Activated CD4-positive, alpha-beta T cell treated with anti-CD3 and anti-CD28 coated beads for 36 hours (primary cell): Measurements from ENCODE around the gene TWSG1. TPM values are rescaled to one million over a fixed set of nuclear protein-coding genes. Genes with fewer than 3 reads are reported as not detected.
"Not testable (repeated sequence)": the region's sequence is repeated elsewhere in the genome, so short reads cannot be mapped to it uniquely, and the experiment has no call there.

Experiments
- ATAC-seq: fragments of 200-7000 bp; cut with Tn5 transposase; one replicate; pipeline ENCODE4 v1.10.0; 2021; ENCODE audit warnings: mild to moderate bottlenecking, moderate library complexity
- CTCF ChIA-PET: fragments of 350-600 bp; sonication (Branson Sonifier 250); formaldehyde crosslinking; loops from one replicate; lab custom pipeline; 2021; ENCODE audit warnings: antibody characterized with exemption; lab: Charles Lee
- POLR2A ChIA-PET: fragments of 350-600 bp; sonication (Branson Sonifier 250); formaldehyde crosslinking; loops from one replicate; lab custom pipeline; 2021; ENCODE audit warnings: antibody characterized with exemption, inconsistent platforms; lab: Charles Lee
- DNase-seq: peaks from one replicate; pipeline ENCODE4 v3.0.0-alpha.2; 2020
- H3K27ac Mint-ChIP-seq: one replicate; pipeline ENCODE4 v1.8.0; 2021; ENCODE audit warnings: mixed read lengths
- H3K27me3 Mint-ChIP-seq: one replicate; pipeline ENCODE4 v1.8.0; 2021; ENCODE audit warnings: mixed read lengths
- H3K36me3 Mint-ChIP-seq: one replicate; pipeline ENCODE4 v1.8.0; 2021; ENCODE audit warnings: low read depth, mixed read lengths
- H3K4me1 Mint-ChIP-seq: one replicate; pipeline ENCODE4 v1.8.0; 2021; ENCODE audit warnings: mixed read lengths
- H3K4me3 Mint-ChIP-seq: one replicate; pipeline ENCODE4 v1.8.0; 2021; ENCODE audit warnings: mild to moderate bottlenecking, moderate library complexity, mixed read lengths
- H3K9me3 Mint-ChIP-seq: one replicate; pipeline ENCODE4 v1.8.0; 2021; ENCODE audit warnings: low read depth, mixed read lengths
- intact Hi-C, 2 experiments: fragments of 100-400 bp; cut with DNase I in 1 of 2; cut with micrococcal nuclease in 1 of 2; formaldehyde crosslinking; loops; one replicate each; pipeline versions ENCODE4 v1.14.2 to v1.15.1; 2022 to 2024; cut with DNase I, micrococcal nuclease
- total RNA-seq, 2 experiments: library from RNA; stranded (reverse); gene quantifications; one replicate each; pipeline ENCODE4 v1.2.3, GENCODE V29; 2021

Gene TWSG1
- total RNA-seq, 2 experiments from 2014 or later, result 7.9 to 8.8 TPM

GRCh38 chr18:9437672-9438071 lies 103.1 kb downstream of the TWSG1 start:
- H3K4me3 Mint-ChIP-seq, result no peak overlapping the region
- ChIA-PET CTCF (interaction anchor here (1.1 kb wide), 1 partner anchor 78 kb away, joined by 3 read pairs; no protein-coding TSS in a partner anchor), POLR2A (interaction anchor here (0.7 kb wide), 1 partner anchor 20 kb away, joined by 4 read pairs; no protein-coding TSS in a partner anchor)
- no peak overlapping the region for H3K27ac Mint-ChIP-seq
- intact Hi-C loops, result no loop called here
- H3K36me3 Mint-ChIP-seq, result no peaks in the 10 kb centered on the region
- no peaks in the 10 kb centered on the region for H3K9me3 Mint-ChIP-seq
- no peak for ATAC-seq
- H3K27me3 Mint-ChIP-seq, result peaks cover 4% of the 10 kb centered on the region
- no peak for DNase-seq
- H3K4me1 Mint-ChIP-seq, result no peaks in the 10 kb centered on the region

GRCh38 chr18:9441061-9441460 lies 106.5 kb downstream of the TWSG1 start:
- Mint-ChIP-seq H3K36me3 (no peaks in the 10 kb centered on the region), H3K4me3 (no peak overlapping the region), H3K9me3 (no peaks in the 10 kb centered on the region), H3K4me1 (no peaks in the 10 kb centered on the region), H3K27ac (no peak overlapping the region), H3K27me3 (no peaks in the 10 kb centered on the region)
- DNase-seq (no peak), ATAC-seq (no peak)
- ChIA-PET CTCF (interaction anchor here (0.6 to 1.2 kb wide), 3 partner anchors 9 to 74 kb away, joined by 3 to 4 read pairs (median 3); no protein-coding TSS in a partner anchor), POLR2A (no interaction called here)
- intact Hi-C loops, result no loop called here

- CTCF ChIA-PET, result no interaction called here
- intact Hi-C loops, result no loop called here
These were observed 110.0 kb downstream of the TWSG1 start for GRCh38 chr18:9444549-9444948.

GRCh38 chr18:9446839-9447238 lies 112.3 kb downstream of the TWSG1 start:
- intact Hi-C loops, result no loop called here
- no peak for DNase-seq
- no peak for ATAC-seq
- ChIA-PET POLR2A (no interaction called here), CTCF (no interaction called here)
- Mint-ChIP-seq H3K4me1 (no peaks in the 10 kb centered on the region), H3K27me3 (peaks cover 2% of the 10 kb centered on the region), H3K27ac (no peak overlapping the region), H3K4me3 (no peak overlapping the region), H3K36me3 (no peaks in the 10 kb centered on the region), H3K9me3 (peaks cover 8% of the 10 kb centered on the region)

More at GRCh38 chr18:9444549-9444948, 110.0 kb downstream of the TWSG1 start:
- Mint-ChIP-seq H3K9me3 (peaks cover 8% of the 10 kb centered on the region), H3K27ac (no peak overlapping the region), H3K4me3 (no peak overlapping the region), H3K27me3 (no peaks in the 10 kb centered on the region), H3K4me1 (no peaks in the 10 kb centered on the region), H3K36me3 (no peaks in the 10 kb centered on the region)
- POLR2A ChIA-PET, result no interaction called here
- ATAC-seq (no peak), DNase-seq (no peak)

GRCh38 chr18:9447334-9447733 lies 112.8 kb downstream of the TWSG1 start:
- intact Hi-C loops, result no loop called here
- Mint-ChIP-seq H3K9me3 (peaks cover 8% of the 10 kb centered on the region), H3K36me3 (no peaks in the 10 kb centered on the region), H3K27ac (no peak overlapping the region), H3K4me1 (no peaks in the 10 kb centered on the region), H3K4me3 (no peak overlapping the region), H3K27me3 (peaks cover 2% of the 10 kb centered on the region)
- CTCF ChIA-PET, result no interaction called here
- DNase-seq (no peak), ATAC-seq (no peak)
- POLR2A ChIA-PET, result no interaction called here

GRCh38 chr18:9449600-9450414 lies 115.2 kb downstream of the TWSG1 start:
- Mint-ChIP-seq H3K9me3 (peaks cover 8% of the 10 kb centered on the region), H3K27me3 (peaks cover 2% of the 10 kb centered on the region), H3K36me3 (no peaks in the 10 kb centered on the region), H3K27ac (no peak overlapping the region), H3K4me1 (peaks cover 2% of the 10 kb centered on the region), H3K4me3 (no peak overlapping the region)
- ChIA-PET POLR2A (no interaction called here), CTCF (no interaction called here)
- DNase-seq, result no peak
- intact Hi-C loops, result no loop called here
- no peak for ATAC-seq

GRCh38 chr18:9450920-9451319 lies 116.3 kb downstream of the TWSG1 start:
- H3K4me1 Mint-ChIP-seq, H3K4me3 Mint-ChIP-seq, ATAC-seq, intact Hi-C loops, DNase-seq, CTCF ChIA-PET, H3K36me3 Mint-ChIP-seq, H3K27ac Mint-ChIP-seq, H3K27me3 Mint-ChIP-seq: not testable (repeated sequence)
- POLR2A ChIA-PET, result interaction anchor here (0.7 kb wide), 1 partner anchor 69 kb away, joined by 4 read pairs; no protein-coding TSS in a partner anchor
- peaks cover 13% of the 10 kb centered on the region for H3K9me3 Mint-ChIP-seq

Other genes with a start within 250 kb of the TWSG1 start
- gene NDUFV2, start 232.1 kb upstream of the TWSG1 start, total RNA-seq, result 100 to 1,000 TPM; 331 to 372 TPM
- 10 to 100 TPM; 57.5 to 96.0 TPM for gene ANKRD12, start 198.0 kb upstream of the TWSG1 start, total RNA-seq
- gene RALBP1, start 140.7 kb downstream of the TWSG1 start, total RNA-seq, result 10 to 100 TPM; 49.4 to 51.1 TPM